ENCODE data around the gene ZNF425.
"Not testable (repeated sequence)": the region's sequence is repeated elsewhere in the genome, so short reads cannot be mapped to it uniquely, and the experiment has no call there.

The ZNF425 gene

GRCh38 chr7:149100821-149101220 lies 25.3 kb downstream of the ZNF425 start:
- no peak for TF ChIP-seq CTCF (IDR thresholded peaks at IDR 0.05)
- no peak overlapping the region for H3K4me2 ChIP-seq (ENCODE audit: low read length)
- H3K4me3 ChIP-seq (ENCODE audit: low read depth, low read length) = no peak overlapping the region

GRCh38 chr7:149099058-149099457 lies 27.1 kb downstream of the ZNF425 start:
- no peak overlapping the region for H3K4me2 ChIP-seq (ENCODE audit: low read length)
- H3K9me3 ChIP-seq (ENCODE audit: control insufficient read depth, low read length) = no peaks in the 10 kb centered on the region
- no peak overlapping the region for H2AFZ ChIP-seq
- no peak overlapping the region for H3K4me3 ChIP-seq (ENCODE audit: low read depth, low read length)
- no peak overlapping the region for H3K9ac ChIP-seq
- no peaks in the 10 kb centered on the region for H3K4me1 ChIP-seq
- TF ChIP-seq CTCF (IDR thresholded peaks at IDR 0.05) = no peak
- H3K27me3 ChIP-seq (ENCODE audit: control insufficient read depth, insufficient read depth, low read length) = no peaks in the 10 kb centered on the region
- no peaks in the 10 kb centered on the region for H3K36me3 ChIP-seq (ENCODE audit: control insufficient read depth, insufficient read depth, low read length)
- no peaks in the 10 kb centered on the region for H3K79me2 ChIP-seq
- no peak overlapping the region for H3K27ac ChIP-seq

More at GRCh38 chr7:149100821-149101220, 25.3 kb downstream of the ZNF425 start:
- H3K27ac ChIP-seq = no peak overlapping the region
- no peaks in the 10 kb centered on the region for H3K79me2 ChIP-seq
- H3K27me3 ChIP-seq (ENCODE audit: control insufficient read depth, insufficient read depth, low read length) = no peaks in the 10 kb centered on the region
- no peak overlapping the region for H3K9ac ChIP-seq
- no peak overlapping the region for H2AFZ ChIP-seq
- H3K9me3 ChIP-seq (ENCODE audit: control insufficient read depth, low read length) = no peaks in the 10 kb centered on the region
- H3K4me1 ChIP-seq = no peaks in the 10 kb centered on the region
- H3K36me3 ChIP-seq (ENCODE audit: control insufficient read depth, insufficient read depth, low read length) = no peaks in the 10 kb centered on the region

DNA sequence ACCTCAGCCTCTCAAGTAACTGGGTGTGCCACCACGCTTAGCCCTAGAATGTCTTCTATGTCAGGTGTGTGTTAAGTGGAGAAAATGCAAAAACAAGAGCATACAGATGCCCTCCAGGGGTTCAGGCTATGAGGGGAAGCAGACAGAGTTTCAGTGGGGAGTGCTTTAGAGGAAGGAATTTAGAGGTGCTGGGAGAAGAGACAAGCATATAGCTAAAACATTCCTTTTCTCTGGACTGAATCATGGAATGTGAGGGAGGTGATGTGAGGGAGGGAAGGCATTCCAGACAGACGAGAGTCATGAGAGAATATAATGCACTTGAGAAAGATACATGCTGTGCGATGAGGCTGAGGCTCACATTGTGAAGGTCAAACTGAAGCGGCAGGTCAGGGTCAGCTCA lies 29.0 kb downstream of the ZNF425 start:
- no peak overlapping the region for H2AFZ ChIP-seq
- H3K79me2 ChIP-seq = no peaks in the 10 kb centered on the region
- H3K36me3 ChIP-seq (ENCODE audit: control insufficient read depth, insufficient read depth, low read length) = no peaks in the 10 kb centered on the region
- H3K4me1 ChIP-seq = no peaks in the 10 kb centered on the region
- TF ChIP-seq CTCF (IDR thresholded peaks at IDR 0.05) = no peak
- no peaks in the 10 kb centered on the region for H3K27me3 ChIP-seq (ENCODE audit: control insufficient read depth, insufficient read depth, low read length)
- H3K9me3 ChIP-seq (ENCODE audit: control insufficient read depth, low read length) = no peaks in the 10 kb centered on the region
- no peak overlapping the region for H3K4me2 ChIP-seq (ENCODE audit: low read length)
- H3K4me3 ChIP-seq (ENCODE audit: low read depth, low read length) = no peak overlapping the region
- no peak overlapping the region for H3K27ac ChIP-seq
- no peak overlapping the region for H3K9ac ChIP-seq

- H3K4me3 ChIP-seq (ENCODE audit: low read depth, low read length) = no peak overlapping the region
- H3K9ac ChIP-seq = no peak overlapping the region
- no peak for TF ChIP-seq CTCF (IDR thresholded peaks at IDR 0.05)
- peaks cover 6% of the 10 kb centered on the region for H3K79me2 ChIP-seq
- no peaks in the 10 kb centered on the region for H3K36me3 ChIP-seq (ENCODE audit: control insufficient read depth, insufficient read depth, low read length)
- H3K4me1 ChIP-seq = peaks cover 2% of the 10 kb centered on the region
- H3K27ac ChIP-seq = no peak overlapping the region
- H3K27me3 ChIP-seq (ENCODE audit: control insufficient read depth, insufficient read depth, low read length) = no peaks in the 10 kb centered on the region
- no peak overlapping the region for H3K4me2 ChIP-seq (ENCODE audit: low read length)
- H2AFZ ChIP-seq = no peak overlapping the region
- H3K9me3 ChIP-seq (ENCODE audit: control insufficient read depth, low read length) = no peaks in the 10 kb centered on the region
These were observed 32.9 kb downstream of the ZNF425 start for GRCh38 chr7:149093228-149093627.

- H3K27ac ChIP-seq, H3K79me2 ChIP-seq: not testable (repeated sequence)
These were observed 33.9 kb downstream of the ZNF425 start for GRCh38 chr7:149092244-149092643.

More at GRCh38 chr7:149092244-149092643, 33.9 kb downstream of the ZNF425 start:
- H3K4me3 ChIP-seq (ENCODE audit: low read depth, low read length); H3K36me3 ChIP-seq (ENCODE audit: control insufficient read depth, insufficient read depth, low read length); H3K27me3 ChIP-seq (ENCODE audit: control insufficient read depth, insufficient read depth, low read length); H3K4me1 ChIP-seq; H3K4me2 ChIP-seq (ENCODE audit: low read length); H3K9me3 ChIP-seq (ENCODE audit: control insufficient read depth, low read length); H2AFZ ChIP-seq; H3K9ac ChIP-seq: not testable (repeated sequence)

All from parathyroid adenoma (tissue), 2 donors.